Kidney (tissue), 14 donors: ENCODE data around the gene TBC1D12. TPM values are rescaled to one million over a fixed set of nuclear protein-coding genes. Genes with fewer than 3 reads are reported as not detected.

Source experiments
- DNase-seq, 5 donors: peaks; one replicate each; pipeline ENCODE4 v3.0.0-alpha.2; 2013 to 2020
- FAIRE-seq: peaks from 2 replicates; lab custom pipeline; 2012; peaks lifted over from hg19 to GRCh38; lab: Jason Lieb, UNC
- H3K27ac ChIP-seq, 2 donors: one replicate each; pipeline ENCODE4 v1.7.0; 2013; ENCODE audit warnings: low read depth in 2 of 2, low read length in 2 of 2, inconsistent platforms in 1 of 2
- H3K27me3 ChIP-seq: one replicate; pipeline ENCODE4 v1.7.1; 2013; ENCODE audit warnings: low read length, inconsistent platforms; ENCODE audit not compliant: control insufficient read depth, insufficient read depth
- H3K36me3 ChIP-seq, 3 donors: one replicate each; pipeline versions ENCODE4 v1.7.0 to v1.7.1; 2013; ENCODE audit warnings: low read length in 3 of 3, control low read depth in 1 of 3, inconsistent platforms in 1 of 3; ENCODE audit not compliant: insufficient read depth in 3 of 3, control insufficient read depth in 2 of 3
- H3K4me1 ChIP-seq, 3 donors: one replicate each; pipeline versions ENCODE4 v1.7.0 to v1.7.1; 2013; ENCODE audit warnings: low read length in 3 of 3, inconsistent platforms in 1 of 3, low read depth in 1 of 3; ENCODE audit not compliant: control insufficient read depth in 2 of 3, insufficient read depth in 2 of 3
- H3K4me3 ChIP-seq, 3 donors: one replicate each; pipeline versions ENCODE4 v1.7.0 to v1.8.1; 2013; ENCODE audit warnings: low read length in 3 of 3, control low read depth in 1 of 3, inconsistent platforms in 1 of 3
- H3K9ac ChIP-seq, 3 donors: one replicate each; pipeline versions ENCODE4 v1.7.0 to v1.7.1; 2013; ENCODE audit warnings: low read length in 3 of 3, control low read depth in 1 of 3, inconsistent platforms in 1 of 3
- H3K9me3 ChIP-seq, 3 donors: one replicate each; pipeline versions ENCODE4 v1.7.0 to v1.7.1; 2013; ENCODE audit warnings: low read length in 3 of 3, control low read depth in 1 of 3, inconsistent platforms in 1 of 3; ENCODE audit not compliant: control insufficient read depth in 2 of 3, insufficient read depth in 1 of 3
- intact Hi-C: fragments of 100-400 bp; cut with DNase I; formaldehyde crosslinking; loops from one replicate; pipeline ENCODE4 v1.11.1; 2022
- polyA plus RNA-seq: library from polyadenylated mRNA; stranded (reverse); fragments of 350-450 nt; fragmentation: Illumina TruSeq; extraction: RNeasy Lipid Tissue Mini Kit (QIAGEN cat#74804); gene quantifications from one replicate; pipeline ENCODE4 v1.2.3, GENCODE V29; 2014; ENCODE audit warnings: low read depth, low replicate concordance; ENCODE audit not compliant: insufficient read depth
- total RNA-seq: library from RNA; stranded (reverse); fragmentation: NEBNext Ultra II Directional; extraction: Animal tissue kit (Norgen Biotek cat#: 25700); gene quantifications from one replicate; pipeline ENCODE4 v1.2.1, GENCODE V29; 2021
- TF ChIP-seq, protein P1 (sequence below): IDR thresholded peaks from 3 replicates; pipeline ENCODE4 v1.5.1; 2012; ENCODE audit warnings: mild to moderate bottlenecking, moderate library complexity, borderline replicate concordance; ENCODE audit not compliant: insufficient read depth; ENCODE audit errors: extremely low read depth
- donor health status: control.
- donor health status: control.
- donor health status: control.
- donor health status: control.
- donor health status: control.
- donor health status: DM: yes; HTN: yes; CAD: no.
- donor health status: Normal renal cell carcinoma (clear cell type).

Gene TBC1D12
- total and polyA plus RNA-seq, 2 donors from 2014 or later = 4.4 to 13.1 TPM

DNA sequence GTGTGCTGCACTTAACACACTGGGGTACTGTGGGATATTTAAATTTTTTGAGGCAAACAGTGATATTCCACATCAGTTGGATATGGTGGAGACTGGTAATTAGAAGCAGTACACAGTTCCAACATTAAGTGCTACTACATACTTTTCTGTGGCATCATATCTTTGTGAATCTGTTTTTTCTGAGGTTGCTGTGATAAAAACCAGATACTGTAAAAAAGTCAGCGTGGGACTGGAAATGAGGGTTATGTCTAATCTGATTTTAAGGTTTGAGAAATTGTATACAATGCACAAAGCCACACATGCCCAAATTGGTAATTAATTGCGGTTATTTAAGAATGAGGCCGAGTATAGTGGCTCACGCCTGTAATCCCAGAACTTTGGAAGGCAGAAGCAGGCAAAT is 41.2 kb downstream of the TBC1D12 start:
- intact Hi-C loops = no loop called here
- H3K4me3 ChIP-seq = no peak overlapping the region
- H3K36me3 ChIP-seq = no peaks in the 10 kb centered on the region
- H3K4me1 ChIP-seq = peaks cover 0 to 8% (median 0%) of the 10 kb centered on the region in 3 donors
- DNase-seq (no peak), FAIRE-seq (no peak)
- TF ChIP-seq, protein P1, sequence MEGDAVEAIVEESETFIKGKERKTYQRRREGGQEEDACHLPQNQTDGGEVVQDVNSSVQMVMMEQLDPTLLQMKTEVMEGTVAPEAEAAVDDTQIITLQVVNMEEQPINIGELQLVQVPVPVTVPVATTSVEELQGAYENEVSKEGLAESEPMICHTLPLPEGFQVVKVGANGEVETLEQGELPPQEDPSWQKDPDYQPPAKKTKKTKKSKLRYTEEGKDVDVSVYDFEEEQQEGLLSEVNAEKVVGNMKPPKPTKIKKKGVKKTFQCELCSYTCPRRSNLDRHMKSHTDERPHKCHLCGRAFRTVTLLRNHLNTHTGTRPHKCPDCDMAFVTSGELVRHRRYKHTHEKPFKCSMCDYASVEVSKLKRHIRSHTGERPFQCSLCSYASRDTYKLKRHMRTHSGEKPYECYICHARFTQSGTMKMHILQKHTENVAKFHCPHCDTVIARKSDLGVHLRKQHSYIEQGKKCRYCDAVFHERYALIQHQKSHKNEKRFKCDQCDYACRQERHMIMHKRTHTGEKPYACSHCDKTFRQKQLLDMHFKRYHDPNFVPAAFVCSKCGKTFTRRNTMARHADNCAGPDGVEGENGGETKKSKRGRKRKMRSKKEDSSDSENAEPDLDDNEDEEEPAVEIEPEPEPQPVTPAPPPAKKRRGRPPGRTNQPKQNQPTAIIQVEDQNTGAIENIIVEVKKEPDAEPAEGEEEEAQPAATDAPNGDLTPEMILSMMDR = no peak
- no peaks in the 10 kb centered on the region for H3K27me3 ChIP-seq
- H3K9me3 ChIP-seq = no peaks in the 10 kb centered on the region
- no peak overlapping the region for H3K9ac ChIP-seq
- H3K27ac ChIP-seq = no peak overlapping the region

GRCh38 chr10:94450782-94451181 is 48.4 kb downstream of the TBC1D12 start:
- Histone ChIP-seq H3K9me3 (peaks cover 0 to 6% (median 0%) of the 10 kb centered on the region in 3 donors), H3K9ac (no peak overlapping the region), H3K27me3 (no peaks in the 10 kb centered on the region), H3K36me3 (no peaks in the 10 kb centered on the region), H3K4me3 (no peak overlapping the region), H3K27ac (no peak overlapping the region), H3K4me1 (peaks cover 0 to 3% (median 0%) of the 10 kb centered on the region in 3 donors)
- FAIRE-seq (no peak), DNase-seq (no peak)
- TF ChIP-seq, protein P1 = no peak
- intact Hi-C loops = no loop called here

GRCh38 chr10:94451883-94452519 is 49.7 kb downstream of the TBC1D12 start:
- peaks cover 0 to 8% (median 0%) of the 10 kb centered on the region in 3 donors for H3K9me3 ChIP-seq
- no peaks in the 10 kb centered on the region for H3K36me3 ChIP-seq
- no peak overlapping the region for H3K4me3 ChIP-seq
- FAIRE-seq (no peak), DNase-seq (no peak)
- TF ChIP-seq, protein P1 = no peak
- no peaks in the 10 kb centered on the region for H3K27me3 ChIP-seq
- intact Hi-C loops = no loop called here
- H3K27ac ChIP-seq = no peak overlapping the region
- H3K4me1 ChIP-seq = peaks cover 0 to 3% (median 0%) of the 10 kb centered on the region in 3 donors
- H3K9ac ChIP-seq = no peak overlapping the region

- Histone ChIP-seq H3K27me3 (no peaks in the 10 kb centered on the region), H3K36me3 (no peaks in the 10 kb centered on the region), H3K4me1 (no peaks in the 10 kb centered on the region), H3K9ac (no peak overlapping the region), H3K4me3 (no peak overlapping the region), H3K27ac (no peak overlapping the region), H3K9me3 (peaks cover 0 to 15% (median 0%) of the 10 kb centered on the region in 3 donors)
- TF ChIP-seq, protein P1 = no peak
- FAIRE-seq (no peak), DNase-seq (no peak)
- intact Hi-C loops = no loop called here
These were observed 54.6 kb downstream of the TBC1D12 start for GRCh38 chr10:94456942-94457341.
